Testis (tissue), 3 donors: ENCODE measurements around the gene TM6SF1. TPM values are rescaled to one million over a fixed set of nuclear protein-coding genes. Genes with fewer than 3 reads are reported as not detected.
"Not testable (repeated sequence)": the region's sequence is repeated elsewhere in the genome, so short reads cannot be mapped to it uniquely, and the experiment has no call there.

Experiments
- DNase-seq: peaks from one replicate; pipeline ENCODE4 v3.0.0-alpha.2; 2019
- H3K27ac ChIP-seq, 2 donors: fragments of 200-600 bp; sonication (generic); one replicate each; pipeline ENCODE4 v1.5.1; 2019
- H3K27me3 ChIP-seq: fragments of 200-600 bp; sonication (generic); one replicate; pipeline ENCODE4 v1.5.1; 2019
- H3K36me3 ChIP-seq: fragments of 200-600 bp; sonication (generic); one replicate; pipeline ENCODE4 v1.5.1; 2017; ENCODE audit warnings: low read depth; ENCODE audit errors: missing control alignments
- H3K4me1 ChIP-seq: fragments of 200-600 bp; sonication (generic); one replicate; pipeline ENCODE4 v1.5.1; 2019
- H3K4me3 ChIP-seq, 2 donors: fragments of 200-600 bp; sonication (generic); one replicate each; pipeline ENCODE4 v1.5.1; 2017 to 2019
- H3K9me3 ChIP-seq: fragments of 200-600 bp; sonication (generic); one replicate; pipeline ENCODE4 v1.5.1; 2017
- POLR2A ChIP-seq: fragments of 450-650 bp; IDR thresholded peaks from one replicate; pipeline ENCODE4 v1.6.1; 2017; ENCODE audit warnings: antibody characterized with exemption, mild to moderate bottlenecking, moderate library complexity
- WGBS, 2 donors: methylation state at CpG; one replicate each; pipeline ENCODE4 v1.1.5; 2018; 5-methylcytosine and 5-hydroxymethylcytosine counted together
- intact Hi-C: fragments of 100-400 bp; cut with DNase I; formaldehyde crosslinking; loops from one replicate; pipeline ENCODE4 v1.15.1; 2023; ENCODE audit warnings: low total_unique reads
- polyA plus RNA-seq: library from polyadenylated mRNA; stranded (reverse); fragments of 350-450 nt; fragmentation: Illumina TruSeq; extraction: RNeasy Lipid Tissue Mini Kit (QIAGEN cat#74804); gene quantifications from one replicate; pipeline ENCODE4 v1.2.3, GENCODE V29; 2014; ENCODE audit warnings: low read depth, low replicate concordance; ENCODE audit not compliant: insufficient read depth
- total RNA-seq, 2 donors: library from RNA; depleted of rRNA; stranded (reverse); fragments of >200 nt; gene quantifications; one replicate each; pipeline ENCODE4 v1.2.3, GENCODE V29; 2016
- TF ChIP-seq, protein P1 (sequence below), 3 experiments: fragments of 450-650 bp in 2 of 3; fragments of 200-600 bp in 1 of 3; sonication (generic) in 1 of 3; IDR thresholded peaks; one replicate each; pipeline ENCODE4 v1.5.1; 2016 to 2019; ENCODE audit warnings: antibody characterized with exemption in 3 of 3, mild to moderate bottlenecking in 2 of 3, moderate library complexity in 1 of 3

TM6SF1 gene
- total and polyA plus RNA-seq, 3 donors from 2014 or later = 3.0 to 9.7 (median 5.0) TPM

DNA sequence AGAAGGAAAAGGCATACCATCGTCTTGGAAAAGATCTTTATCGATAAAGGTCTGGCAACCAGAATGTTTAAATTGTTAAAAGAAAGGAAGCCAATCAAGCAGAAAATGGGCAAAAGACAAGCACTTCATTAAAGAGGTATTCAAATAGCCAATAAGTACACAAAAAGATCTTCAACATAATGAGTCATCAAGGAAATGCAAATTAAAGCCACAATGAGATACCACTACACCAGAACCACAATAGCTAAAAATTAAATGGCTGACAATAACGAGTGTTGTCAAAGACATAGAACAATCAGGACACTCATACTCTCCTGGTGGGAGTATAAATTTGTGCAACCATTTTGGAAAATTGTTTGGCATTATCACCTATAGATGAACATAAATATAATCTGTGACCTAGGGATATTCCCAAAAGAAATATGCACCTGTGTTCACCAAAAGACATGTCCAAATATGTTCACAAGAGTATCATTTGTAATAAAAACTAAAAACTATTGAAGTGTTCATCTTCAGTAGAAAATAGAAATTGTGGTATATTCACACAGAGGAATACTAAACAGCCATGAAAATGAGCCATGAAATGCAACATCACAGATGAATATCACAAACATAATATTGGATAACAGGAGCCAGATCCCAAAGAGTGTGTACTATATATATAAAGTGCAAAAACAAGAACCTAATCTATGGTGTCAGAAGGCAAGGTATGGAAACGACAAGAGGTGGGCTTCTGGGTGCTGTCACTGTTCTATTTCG lies 26.0 kb upstream of the TM6SF1 start:
- H3K27ac ChIP-seq = no peak overlapping the region
- H3K4me3 ChIP-seq = no peak overlapping the region
- DNase-seq = no peak
- H3K36me3 ChIP-seq = no peaks in the 10 kb centered on the region
- TF ChIP-seq POLR2A = no peak
- TF ChIP-seq, protein P1, sequence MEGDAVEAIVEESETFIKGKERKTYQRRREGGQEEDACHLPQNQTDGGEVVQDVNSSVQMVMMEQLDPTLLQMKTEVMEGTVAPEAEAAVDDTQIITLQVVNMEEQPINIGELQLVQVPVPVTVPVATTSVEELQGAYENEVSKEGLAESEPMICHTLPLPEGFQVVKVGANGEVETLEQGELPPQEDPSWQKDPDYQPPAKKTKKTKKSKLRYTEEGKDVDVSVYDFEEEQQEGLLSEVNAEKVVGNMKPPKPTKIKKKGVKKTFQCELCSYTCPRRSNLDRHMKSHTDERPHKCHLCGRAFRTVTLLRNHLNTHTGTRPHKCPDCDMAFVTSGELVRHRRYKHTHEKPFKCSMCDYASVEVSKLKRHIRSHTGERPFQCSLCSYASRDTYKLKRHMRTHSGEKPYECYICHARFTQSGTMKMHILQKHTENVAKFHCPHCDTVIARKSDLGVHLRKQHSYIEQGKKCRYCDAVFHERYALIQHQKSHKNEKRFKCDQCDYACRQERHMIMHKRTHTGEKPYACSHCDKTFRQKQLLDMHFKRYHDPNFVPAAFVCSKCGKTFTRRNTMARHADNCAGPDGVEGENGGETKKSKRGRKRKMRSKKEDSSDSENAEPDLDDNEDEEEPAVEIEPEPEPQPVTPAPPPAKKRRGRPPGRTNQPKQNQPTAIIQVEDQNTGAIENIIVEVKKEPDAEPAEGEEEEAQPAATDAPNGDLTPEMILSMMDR (IDR thresholded peaks at IDR 0.05) = no peak
- no peaks in the 10 kb centered on the region for H3K4me1 ChIP-seq
- H3K9me3 ChIP-seq = no peaks in the 10 kb centered on the region
- intact Hi-C loops = no loop called here
- H3K27me3 ChIP-seq = no peaks in the 10 kb centered on the region
- 83% methylated on average over 5 of the region's 5 CpGs for WGBS, 2 donors

DNA sequence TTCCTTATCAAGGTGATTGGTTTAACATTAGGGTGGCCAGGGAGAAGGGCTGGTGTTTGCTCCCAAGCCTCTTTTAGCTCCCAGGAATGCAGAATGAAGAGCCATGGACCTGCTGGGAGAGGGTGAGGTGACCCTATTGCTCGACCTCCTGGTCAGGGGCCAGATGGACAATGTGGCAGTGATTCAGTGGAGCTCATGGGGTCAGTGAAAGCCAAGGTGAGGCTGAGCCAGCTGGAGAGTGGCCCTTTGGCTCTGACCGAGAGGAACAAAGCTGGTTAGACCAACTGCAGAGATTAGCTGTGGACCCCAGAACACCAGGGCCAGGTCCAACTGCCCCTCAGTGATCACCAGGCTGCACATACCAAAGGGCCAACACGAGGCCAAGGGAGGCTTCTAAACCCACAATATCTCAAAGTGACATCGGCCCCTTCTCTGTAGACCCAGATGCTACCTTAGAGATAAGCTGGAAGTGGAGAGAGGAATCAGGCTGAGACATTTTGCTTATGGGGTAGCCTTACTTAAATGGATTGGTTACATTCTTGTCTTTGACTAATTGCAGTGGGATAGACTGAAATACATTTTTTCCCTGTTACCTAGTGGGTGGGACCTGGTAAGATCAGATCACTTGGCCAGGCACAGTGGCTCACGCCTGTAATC lies 24.6 kb upstream of the TM6SF1 start:
- 80 to 81% methylated on average over 4 to 5 of the region's 5 CpGs for WGBS, 2 donors

DNA sequence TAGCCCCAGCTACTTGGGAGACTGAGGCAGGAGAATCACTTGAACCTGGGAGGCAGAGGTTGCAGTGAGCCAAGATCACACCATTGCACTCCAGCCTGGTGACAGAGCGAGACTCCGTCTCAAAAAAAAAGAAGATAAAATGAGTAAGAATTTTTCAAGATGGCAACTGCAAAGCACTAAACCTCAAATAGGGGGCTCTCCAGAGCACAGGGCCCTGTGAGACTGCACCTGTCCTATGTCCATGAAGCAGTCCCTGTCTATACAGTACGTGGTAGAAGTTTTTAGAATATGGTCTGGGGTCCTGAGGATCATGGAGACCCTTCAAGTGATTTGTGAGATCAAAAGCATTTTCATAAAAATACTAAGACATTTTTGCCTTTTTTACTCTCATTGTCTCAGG lies 22.0 kb upstream of the TM6SF1 start:
- H3K27ac ChIP-seq, H3K4me1 ChIP-seq, H3K4me3 ChIP-seq, H3K36me3 ChIP-seq, H3K27me3 ChIP-seq, H3K9me3 ChIP-seq, intact Hi-C loops, DNase-seq: not testable (repeated sequence)
- WGBS, 2 donors = 83 to 87% methylated on average over 3 of the region's 3 CpGs

More for the DNA sequence above, 24.6 kb upstream of the TM6SF1 start:
- Histone ChIP-seq H3K27me3 (no peaks in the 10 kb centered on the region), H3K4me3 (no peak overlapping the region), H3K36me3 (no peaks in the 10 kb centered on the region), H3K4me1 (no peaks in the 10 kb centered on the region), H3K9me3 (no peaks in the 10 kb centered on the region), H3K27ac (no peak overlapping the region)
- no peak for TF ChIP-seq POLR2A
- TF ChIP-seq, protein P1 (IDR thresholded peaks at IDR 0.05) = no peak
- DNase-seq = no peak
- intact Hi-C loops = no loop called here

DNA sequence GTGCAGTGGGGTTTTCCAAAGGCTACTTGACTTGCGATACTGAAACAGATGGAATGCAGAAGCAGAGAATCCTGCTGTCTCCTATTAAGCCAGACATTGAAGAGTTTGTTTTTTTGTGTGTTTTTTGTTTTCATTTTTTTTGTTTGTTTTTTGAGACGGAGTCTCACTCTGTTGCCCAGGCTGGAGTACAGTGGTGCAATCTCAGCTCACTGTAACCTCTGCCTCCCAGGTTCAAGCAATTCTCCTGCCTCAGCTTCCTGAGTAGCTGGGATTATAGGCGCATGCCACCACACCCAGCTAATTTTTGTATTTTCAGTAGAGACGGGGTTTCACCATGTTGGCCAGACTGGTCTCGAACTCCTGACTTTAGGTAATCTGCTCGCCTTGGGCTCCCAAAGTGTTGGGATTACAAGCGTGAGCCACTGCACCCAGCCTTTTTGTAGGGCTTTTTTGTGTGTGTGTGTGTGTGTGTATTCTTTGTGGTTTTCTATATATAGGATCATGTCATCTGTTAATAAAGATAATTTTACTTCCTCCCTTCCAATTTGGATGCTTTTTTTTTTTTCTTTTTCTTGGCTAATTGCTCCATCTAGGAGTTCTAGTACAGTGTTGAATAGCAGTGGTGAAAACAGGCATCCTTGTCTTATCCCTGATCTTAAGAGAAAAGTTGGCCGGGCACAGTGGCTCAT lies 21.4 kb upstream of the TM6SF1 start:
- intact Hi-C loops, H3K27me3 ChIP-seq, DNase-seq, H3K9me3 ChIP-seq, H3K27ac ChIP-seq, H3K4me1 ChIP-seq, H3K36me3 ChIP-seq, H3K4me3 ChIP-seq: not testable (repeated sequence)
- 95% methylated on average over 8 of the region's 8 CpGs for WGBS, 2 donors

DNA sequence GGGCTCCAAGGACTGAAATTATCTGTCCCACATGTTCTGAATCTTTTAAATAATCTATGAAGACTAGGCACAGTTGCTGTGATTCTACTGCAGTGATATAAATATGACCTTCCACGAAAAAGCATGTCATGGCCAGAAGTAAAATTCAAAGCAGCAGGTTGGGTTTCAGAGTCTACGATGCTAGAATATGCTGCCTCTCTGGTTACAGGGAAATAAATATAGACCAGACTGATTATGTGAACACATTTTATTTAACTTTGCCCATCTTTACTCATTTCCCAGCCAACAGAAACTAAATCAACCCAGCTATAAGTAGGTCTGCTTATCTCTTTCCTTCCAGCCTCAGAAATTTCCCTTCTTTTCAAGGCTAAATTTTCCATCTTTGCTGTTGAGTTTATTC lies 19.9 kb upstream of the TM6SF1 start:
- intact Hi-C loops = no loop called here
- no peak overlapping the region for H3K4me3 ChIP-seq
- no peaks in the 10 kb centered on the region for H3K27me3 ChIP-seq
- no peaks in the 10 kb centered on the region for H3K4me1 ChIP-seq
- no peak for DNase-seq
- no peaks in the 10 kb centered on the region for H3K9me3 ChIP-seq
- no peak overlapping the region for H3K27ac ChIP-seq
- WGBS, 2 donors = 39 to 56% methylated on average over 2 of the region's 2 CpGs
- no peak for TF ChIP-seq POLR2A
- TF ChIP-seq, protein P1 (IDR thresholded peaks at IDR 0.05) = no peak
- H3K36me3 ChIP-seq = no peaks in the 10 kb centered on the region
